ENCODE results near the gene EEF1B2.

Gene EEF1B2

DNA sequence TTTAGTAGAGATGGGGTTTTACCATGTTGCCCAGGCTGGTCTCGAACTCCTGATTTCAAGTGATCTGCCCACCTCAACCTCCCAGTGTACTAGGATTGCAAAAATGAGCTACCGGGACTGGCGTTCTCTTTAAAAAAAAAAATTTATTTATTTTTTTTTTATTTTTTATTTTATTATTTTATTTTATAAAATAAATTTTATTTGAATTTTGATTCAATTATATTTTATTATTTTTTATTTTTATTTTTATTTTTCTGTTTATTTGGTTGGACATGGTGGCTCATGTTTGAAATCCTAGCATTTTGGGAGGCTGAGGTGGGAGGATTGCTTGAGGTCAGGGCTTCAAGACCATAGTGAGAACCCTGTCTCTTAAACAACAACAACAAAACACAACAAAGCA lies 32.5 kb downstream of the EEF1B2 start:
- DNase-seq (ENCODE audit: low read depth): no peak
- TF ChIP-seq POLR2A (IDR thresholded peaks at IDR 0.05; ENCODE audit: extremely low read depth, insufficient read length) (no peak), MYC (IDR thresholded peaks at IDR 0.05; ENCODE audit: low read depth, low read length) (no peak)
- TF ChIP-seq, protein P1, sequence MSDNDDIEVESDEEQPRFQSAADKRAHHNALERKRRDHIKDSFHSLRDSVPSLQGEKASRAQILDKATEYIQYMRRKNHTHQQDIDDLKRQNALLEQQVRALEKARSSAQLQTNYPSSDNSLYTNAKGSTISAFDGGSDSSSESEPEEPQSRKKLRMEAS (IDR thresholded peaks at IDR 0.05; ENCODE audit: low read depth, low read length): no peak
- TF ChIP-seq, protein P2, sequence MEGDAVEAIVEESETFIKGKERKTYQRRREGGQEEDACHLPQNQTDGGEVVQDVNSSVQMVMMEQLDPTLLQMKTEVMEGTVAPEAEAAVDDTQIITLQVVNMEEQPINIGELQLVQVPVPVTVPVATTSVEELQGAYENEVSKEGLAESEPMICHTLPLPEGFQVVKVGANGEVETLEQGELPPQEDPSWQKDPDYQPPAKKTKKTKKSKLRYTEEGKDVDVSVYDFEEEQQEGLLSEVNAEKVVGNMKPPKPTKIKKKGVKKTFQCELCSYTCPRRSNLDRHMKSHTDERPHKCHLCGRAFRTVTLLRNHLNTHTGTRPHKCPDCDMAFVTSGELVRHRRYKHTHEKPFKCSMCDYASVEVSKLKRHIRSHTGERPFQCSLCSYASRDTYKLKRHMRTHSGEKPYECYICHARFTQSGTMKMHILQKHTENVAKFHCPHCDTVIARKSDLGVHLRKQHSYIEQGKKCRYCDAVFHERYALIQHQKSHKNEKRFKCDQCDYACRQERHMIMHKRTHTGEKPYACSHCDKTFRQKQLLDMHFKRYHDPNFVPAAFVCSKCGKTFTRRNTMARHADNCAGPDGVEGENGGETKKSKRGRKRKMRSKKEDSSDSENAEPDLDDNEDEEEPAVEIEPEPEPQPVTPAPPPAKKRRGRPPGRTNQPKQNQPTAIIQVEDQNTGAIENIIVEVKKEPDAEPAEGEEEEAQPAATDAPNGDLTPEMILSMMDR (IDR thresholded peaks at IDR 0.05; ENCODE audit: low read depth, low read length): no peak

DNA sequence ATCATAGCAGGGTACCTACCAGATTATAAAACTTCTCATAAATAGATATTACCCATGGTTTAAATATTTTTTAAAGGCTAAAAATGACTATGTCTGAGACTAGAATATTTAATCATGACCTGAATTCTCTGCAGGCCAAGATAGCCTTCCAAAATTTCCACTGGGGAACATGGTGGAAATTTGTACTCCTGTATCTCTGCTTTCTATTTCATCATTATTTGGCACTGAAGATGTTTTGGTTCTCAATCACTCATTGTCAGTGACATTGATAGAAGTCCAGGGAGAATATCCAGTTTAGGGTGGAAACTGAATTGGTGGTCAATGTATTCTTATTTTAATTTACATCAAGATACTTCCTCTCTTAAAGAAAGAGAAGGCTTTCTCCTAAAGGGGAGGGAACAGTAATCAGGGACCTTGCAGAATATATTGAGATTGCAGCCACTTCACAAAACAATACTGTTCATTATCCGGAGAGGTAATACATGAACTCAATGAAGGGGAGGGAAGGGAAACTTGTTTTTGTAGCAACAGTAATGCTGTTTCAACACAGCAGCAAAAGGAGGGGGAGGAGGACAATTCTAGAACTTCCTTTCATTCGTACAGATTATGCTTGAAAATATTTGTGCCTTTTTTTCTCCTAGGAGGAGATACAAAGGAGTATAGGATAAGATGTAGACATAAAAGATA lies 34.1 kb downstream of the EEF1B2 start:
- peak; percentile 14 for DNase-seq (ENCODE audit: low read depth)
- H3K4me3 ChIP-seq (ENCODE audit: low read depth, low read length): no peak overlapping the region
- TF ChIP-seq, protein P1 (IDR thresholded peaks at IDR 0.05; ENCODE audit: low read depth, low read length): no peak
- TF ChIP-seq POLR2A (IDR thresholded peaks at IDR 0.05; ENCODE audit: extremely low read depth, insufficient read length) (no peak), MYC (IDR thresholded peaks at IDR 0.05; ENCODE audit: low read depth, low read length) (no peak)
- TF ChIP-seq, protein P2 (IDR thresholded peaks at IDR 0.05; ENCODE audit: low read depth, low read length): no peak

More for the DNA sequence above, 32.5 kb downstream of the EEF1B2 start:
- no peak overlapping the region for H3K4me3 ChIP-seq (ENCODE audit: low read depth, low read length)

DNA sequence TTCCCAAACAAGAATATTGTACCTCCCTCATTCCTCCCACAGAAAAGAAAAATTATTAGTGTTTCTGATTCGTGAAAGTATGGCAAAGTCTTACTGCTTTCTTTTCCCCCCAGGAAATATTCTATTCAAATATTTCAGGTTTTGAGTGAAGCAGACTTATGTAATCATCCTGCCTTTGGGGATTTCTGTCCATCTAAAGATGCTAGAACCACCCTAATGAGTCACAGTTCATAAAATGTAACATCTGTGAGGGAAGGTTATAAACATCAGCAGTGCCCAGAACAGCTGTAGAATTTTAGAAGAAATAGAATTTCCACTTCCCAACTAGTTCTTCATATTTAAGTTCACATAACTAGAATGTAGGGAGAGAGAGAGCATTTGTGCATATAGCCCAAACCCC lies 39.0 kb downstream of the EEF1B2 start:
- TF ChIP-seq, protein P2 (IDR thresholded peaks at IDR 0.05; ENCODE audit: low read depth, low read length): no peak
- no peak for TF ChIP-seq MYC (IDR thresholded peaks at IDR 0.05; ENCODE audit: low read depth, low read length)
- TF ChIP-seq, protein P1 (IDR thresholded peaks at IDR 0.05; ENCODE audit: low read depth, low read length): no peak
- TF ChIP-seq POLR2A (IDR thresholded peaks at IDR 0.05; ENCODE audit: extremely low read depth, insufficient read length): no peak
- no peak overlapping the region for H3K4me3 ChIP-seq (ENCODE audit: low read depth, low read length)
- DNase-seq (ENCODE audit: low read depth): peak; percentile 25

DNA sequence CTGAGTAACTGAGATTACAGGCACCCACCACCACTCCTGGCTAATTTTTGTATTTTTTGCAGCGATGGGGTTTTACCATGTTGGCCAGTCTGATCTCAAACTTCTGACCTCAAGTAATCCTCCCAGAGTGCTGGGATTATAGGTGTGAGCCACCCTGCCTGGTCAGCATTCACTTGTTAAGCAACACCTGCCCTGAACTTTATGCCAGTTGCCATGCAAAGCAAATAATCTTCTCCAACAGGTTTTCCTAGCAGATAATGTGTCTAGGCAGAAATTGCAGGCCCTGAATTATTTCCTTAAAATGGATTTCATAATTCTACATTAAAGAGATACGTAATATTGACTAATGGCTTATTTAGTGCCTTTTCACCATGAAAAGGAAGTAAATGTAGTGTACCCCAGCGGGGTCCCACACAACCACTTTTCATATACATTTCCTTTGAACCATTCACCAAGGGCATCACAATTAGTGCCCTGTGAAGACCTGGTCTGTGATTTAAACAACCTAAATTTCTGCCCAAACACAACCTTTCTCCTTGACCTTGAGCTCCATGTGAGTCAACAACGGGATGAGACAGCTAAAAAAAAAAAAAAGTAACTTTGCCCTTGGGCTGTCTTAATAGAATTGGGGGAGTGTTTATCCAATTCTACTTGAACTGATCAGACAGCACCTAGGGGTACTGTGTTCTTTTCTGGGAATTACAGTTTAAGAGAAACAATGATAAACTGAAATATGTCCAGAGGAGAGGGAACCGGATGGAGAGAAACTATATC lies 41.6 kb downstream of the EEF1B2 start:
- DNase-seq (ENCODE audit: low read depth): no peak
- TF ChIP-seq POLR2A (IDR thresholded peaks at IDR 0.05; ENCODE audit: extremely low read depth, insufficient read length) (no peak), MYC (IDR thresholded peaks at IDR 0.05; ENCODE audit: low read depth, low read length) (no peak)
- TF ChIP-seq, protein P2 (IDR thresholded peaks at IDR 0.05; ENCODE audit: low read depth, low read length): no peak
- TF ChIP-seq, protein P1 (IDR thresholded peaks at IDR 0.05; ENCODE audit: low read depth, low read length): no peak
- no peak overlapping the region for H3K4me3 ChIP-seq (ENCODE audit: low read depth, low read length)

DNA sequence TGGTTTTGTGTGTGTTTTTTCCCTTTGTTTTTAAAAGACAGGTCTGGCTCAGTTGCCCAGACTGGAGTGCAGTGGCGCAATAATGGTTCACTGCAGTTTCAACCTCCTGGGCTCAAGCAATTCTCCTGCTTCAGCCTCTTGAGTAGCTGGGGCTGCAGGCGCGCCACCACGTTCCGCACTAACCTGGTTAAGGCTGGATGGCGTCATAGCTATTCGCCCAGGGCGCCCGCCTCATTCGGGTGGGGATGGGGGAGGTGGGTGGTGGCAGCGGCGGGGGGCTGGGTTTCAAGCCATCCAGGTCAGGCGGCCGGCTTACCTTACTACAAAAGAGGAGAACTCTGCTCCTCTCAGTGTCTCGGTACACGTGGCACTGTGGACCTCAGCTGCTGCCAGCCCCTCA lies 42.8 kb downstream of the EEF1B2 start:
- TF ChIP-seq POLR2A (IDR thresholded peaks at IDR 0.05; ENCODE audit: extremely low read depth, insufficient read length) (no peak), MYC (IDR thresholded peaks at IDR 0.05; ENCODE audit: low read depth, low read length) (no peak)
- TF ChIP-seq, protein P1 (IDR thresholded peaks at IDR 0.05; ENCODE audit: low read depth, low read length): no peak
- TF ChIP-seq, protein P2 (IDR thresholded peaks at IDR 0.05; ENCODE audit: low read depth, low read length): no peak
- DNase-seq (ENCODE audit: low read depth): no peak
- no peak overlapping the region for H3K4me3 ChIP-seq (ENCODE audit: low read depth, low read length)
